Epithelial cell of proximal tubule (primary cell): Measurements from ENCODE around the gene CACNG8. TPM values are rescaled to one million over a fixed set of nuclear protein-coding genes. Genes with fewer than 3 reads are reported as not detected.

Experiments used
- DNase-seq: peaks from one replicate; pipeline ENCODE4 v3.0.0-alpha.2; 2011; ENCODE audit warnings: low read depth
- H3K4me3 ChIP-seq: 2 replicates; pipeline ENCODE4 v1.5.1; 2011; ENCODE audit warnings: low read depth, mild to moderate bottlenecking, low read length
- CTCF ChIP-seq: conservative IDR thresholded peaks from 2 replicates; pipeline ENCODE4 v1.5.1; 2012; ENCODE audit warnings: low read depth, mild to moderate bottlenecking, low read length
- total RNA-seq: library from RNA; depleted of rRNA; stranded (reverse); fragments of >200 nt; gene quantifications from 2 replicates; pipeline ENCODE4 v1.2.3, GENCODE V29; 2015

CACNG8 gene
- total RNA-seq = under 0.01 TPM in 1 of 2 replicates, not detected in the other

GRCh38 chr19:53962887-53963431, at the start of gene CACNG8:
Gene CACNG8, plus strand, starts transcription at chr19:53962937.
- DNase-seq = no peak
- no peak for TF ChIP-seq CTCF

GRCh38 chr19:53915000-53915399, 47.7 kb upstream of the CACNG8 start:
- no peak overlapping the region for H3K4me3 ChIP-seq
- no peak for DNase-seq
- no peak for TF ChIP-seq CTCF

More at GRCh38 chr19:53962887-53963431, at the start of gene CACNG8:
- no peak within 1 kb of the TSS for H3K4me3 ChIP-seq

- DNase-seq = no peak
- no peak for TF ChIP-seq CTCF
- H3K4me3 ChIP-seq = no peak overlapping the region
These were observed 46.7 kb upstream of the CACNG8 start for GRCh38 chr19:53916004-53916403.

- H3K4me3 ChIP-seq = no peak overlapping the region
- no peak for DNase-seq
- no peak for TF ChIP-seq CTCF
These were observed 45.4 kb upstream of the CACNG8 start for GRCh38 chr19:53917356-53917755.

GRCh38 chr19:53927739-53928138, 35.0 kb upstream of the CACNG8 start:
- H3K4me3 ChIP-seq = no peak overlapping the region
- no peak for TF ChIP-seq CTCF
- no peak for DNase-seq

- H3K4me3 ChIP-seq = no peak overlapping the region
- TF ChIP-seq CTCF = no peak
- no peak for DNase-seq
These were observed 26.7 kb upstream of the CACNG8 start for GRCh38 chr19:53936029-53936428.
